GM21786 (cell line): ENCODE measurements around the gene CCDC136.

Source experiments
- ATAC-seq: cut with Tn5 transposase; IDR thresholded peaks from one replicate; pipeline ENCODE4 v1.9.1; 2021; ENCODE audit not compliant: unreplicated experiment

Gene CCDC136

DNA sequence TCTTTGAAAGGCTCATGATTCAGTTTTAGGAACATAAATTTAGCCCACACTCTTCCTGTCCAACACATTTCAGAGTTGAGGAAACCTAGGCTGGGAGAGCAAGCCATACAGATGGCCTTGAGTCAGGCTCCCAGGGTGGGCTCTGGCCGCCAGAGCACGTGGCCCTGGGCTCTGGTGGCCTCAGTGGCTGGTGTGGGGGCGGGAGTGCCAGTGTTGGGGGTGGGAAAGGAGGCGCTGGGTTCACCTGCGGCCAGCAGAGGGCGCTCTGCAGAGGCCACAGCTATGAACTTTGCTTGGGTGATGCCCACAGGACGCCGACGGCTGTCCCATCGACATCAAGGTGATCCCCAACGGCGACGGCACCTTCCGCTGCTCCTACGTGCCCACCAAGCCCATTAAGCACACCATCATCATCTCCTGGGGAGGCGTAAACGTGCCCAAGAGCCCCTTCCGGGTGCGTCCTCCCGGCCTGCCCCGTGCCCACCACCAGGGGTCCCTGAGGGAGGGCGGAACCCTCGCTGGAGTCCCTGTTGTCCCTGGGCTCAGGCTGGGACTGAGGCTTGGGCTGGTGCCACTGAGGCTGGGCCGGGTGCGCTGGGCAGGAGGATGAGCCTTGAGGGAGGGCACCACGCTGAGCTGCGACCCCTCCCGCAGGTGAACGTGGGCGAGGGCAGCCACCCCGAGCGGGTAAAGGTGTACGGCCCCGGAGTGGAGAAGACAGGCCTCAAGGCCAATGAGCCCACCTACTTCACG, 50.3 kb downstream of the CCDC136 start:
- ATAC-seq, result no peak

DNA sequence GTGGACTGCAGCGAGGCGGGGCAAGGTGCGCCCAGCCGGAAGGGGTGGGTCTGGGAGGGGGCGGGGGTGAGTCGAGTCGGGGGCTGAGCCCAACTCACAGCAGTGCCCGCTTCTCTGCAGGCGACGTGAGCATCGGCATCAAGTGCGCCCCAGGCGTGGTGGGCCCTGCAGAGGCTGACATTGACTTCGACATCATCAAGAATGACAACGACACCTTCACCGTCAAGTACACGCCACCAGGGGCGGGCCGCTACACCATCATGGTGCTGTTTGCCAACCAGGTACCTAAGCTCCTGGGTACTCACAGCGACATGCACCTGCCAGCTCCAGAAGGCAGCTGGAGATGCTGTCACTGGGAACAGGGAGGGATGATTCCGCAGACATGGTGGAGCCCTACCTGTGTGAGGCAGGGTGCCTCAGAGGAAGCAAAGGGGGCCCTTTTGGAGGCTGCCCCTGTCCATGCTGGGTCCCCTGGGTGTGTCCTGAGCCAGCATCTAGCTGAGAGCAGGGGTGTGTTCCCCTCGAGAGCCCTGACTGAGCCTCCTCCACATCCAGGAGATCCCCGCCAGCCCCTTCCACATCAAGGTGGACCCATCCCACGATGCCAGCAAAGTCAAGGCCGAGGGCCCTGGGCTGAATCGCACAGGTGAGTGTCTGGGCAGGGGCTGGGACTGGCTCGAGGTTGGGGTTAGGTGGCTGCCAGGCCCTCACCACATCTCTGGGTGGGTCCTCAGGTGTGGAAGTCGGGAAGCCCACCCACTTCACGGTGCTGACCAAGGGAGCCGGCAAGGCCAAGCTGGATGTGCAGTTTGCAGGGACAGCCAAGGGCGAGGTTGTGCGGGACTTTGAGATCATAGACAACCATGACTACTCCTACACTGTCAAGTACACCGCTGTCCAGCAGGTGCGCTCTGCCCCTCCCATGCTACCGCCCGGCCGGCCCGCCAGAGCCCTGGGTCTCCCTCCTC, 51.2 kb downstream of the CCDC136 start:
- no peak for ATAC-seq

GRCh38 chr7:128843938-128844621, 52.3 kb downstream of the CCDC136 start:
- no peak for ATAC-seq

DNA sequence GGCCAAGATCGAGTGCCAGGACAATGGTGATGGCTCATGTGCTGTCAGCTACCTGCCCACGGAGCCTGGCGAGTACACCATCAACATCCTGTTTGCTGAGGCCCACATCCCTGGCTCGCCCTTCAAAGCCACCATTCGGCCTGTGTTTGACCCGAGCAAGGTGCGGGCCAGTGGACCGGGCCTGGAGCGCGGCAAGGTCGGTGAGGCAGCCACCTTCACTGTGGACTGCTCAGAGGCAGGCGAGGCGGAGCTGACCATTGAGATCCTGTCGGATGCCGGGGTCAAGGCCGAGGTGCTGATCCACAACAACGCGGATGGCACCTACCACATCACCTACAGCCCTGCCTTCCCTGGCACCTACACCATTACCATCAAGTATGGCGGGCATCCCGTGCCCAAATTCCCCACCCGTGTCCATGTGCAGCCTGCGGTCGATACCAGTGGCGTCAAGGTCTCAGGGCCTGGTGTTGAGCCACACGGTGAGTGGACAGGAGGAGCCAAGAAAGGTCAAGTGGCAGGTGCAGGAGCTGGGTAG, 53.1 kb downstream of the CCDC136 start:
- ATAC-seq, result no peak

DNA sequence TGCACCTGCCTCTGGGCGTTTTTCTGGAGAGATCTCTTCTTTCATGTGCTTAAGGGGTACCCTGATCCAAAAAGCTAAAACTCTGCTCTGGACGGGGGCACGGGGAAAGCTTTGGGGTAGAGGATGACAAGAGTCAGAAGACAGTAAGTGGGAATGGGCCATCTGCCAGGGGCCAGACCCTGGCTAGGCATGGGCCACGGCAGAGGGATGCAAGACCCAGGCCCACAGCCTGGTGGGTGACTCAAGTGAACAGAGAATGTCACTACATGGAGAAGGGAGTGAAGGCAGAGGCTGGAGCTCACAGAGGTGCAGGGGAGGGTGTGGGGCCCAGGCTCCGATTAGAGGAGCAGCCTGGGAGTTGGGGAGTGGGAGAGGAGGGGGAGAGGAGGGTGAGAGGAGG, 53.7 kb downstream of the CCDC136 start:
- ATAC-seq, result no peak

DNA sequence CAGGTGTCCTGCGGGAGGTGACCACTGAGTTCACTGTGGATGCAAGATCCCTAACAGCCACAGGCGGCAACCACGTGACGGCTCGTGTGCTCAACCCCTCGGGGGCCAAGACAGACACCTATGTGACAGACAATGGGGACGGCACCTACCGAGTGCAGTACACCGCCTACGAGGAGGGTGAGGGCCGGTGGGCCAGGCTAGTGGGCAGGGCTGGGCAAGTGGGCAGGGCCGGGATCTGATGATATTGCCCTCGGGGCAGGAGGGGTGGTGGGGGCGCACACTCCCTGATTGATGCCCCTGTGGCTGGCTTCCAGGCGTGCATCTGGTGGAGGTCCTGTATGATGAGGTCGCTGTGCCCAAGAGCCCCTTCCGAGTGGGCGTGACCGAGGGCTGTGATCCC, 54.2 kb downstream of the CCDC136 start:
- no peak for ATAC-seq

DNA sequence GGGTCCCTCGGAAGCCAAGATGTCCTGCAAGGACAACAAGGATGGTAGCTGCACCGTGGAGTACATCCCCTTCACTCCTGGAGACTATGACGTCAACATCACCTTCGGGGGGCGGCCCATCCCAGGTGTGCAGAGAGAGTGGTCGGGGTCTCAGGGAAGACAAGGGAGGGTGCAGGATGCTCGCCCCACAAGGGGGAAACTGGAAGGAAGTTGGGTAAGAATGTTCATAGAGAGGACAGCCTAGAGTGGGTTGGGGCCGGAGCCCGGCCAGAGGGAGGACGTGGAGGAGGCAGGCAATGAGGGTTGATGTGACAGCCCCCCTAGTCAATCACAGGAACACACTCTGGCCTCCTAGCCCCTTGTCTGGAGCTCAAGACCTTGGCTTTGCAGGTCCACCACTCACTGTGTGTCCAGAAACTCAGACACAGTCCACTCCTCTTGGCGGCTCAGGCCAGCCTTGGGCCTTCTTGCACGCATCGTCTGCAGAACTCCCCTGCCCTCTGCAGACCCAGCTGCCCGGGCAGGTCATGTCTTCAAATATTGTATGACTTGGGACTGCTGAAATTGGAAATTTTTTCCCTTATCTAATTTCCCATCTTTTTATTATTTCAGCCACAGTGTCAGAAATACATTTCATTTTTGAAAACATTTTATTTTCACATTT, 55.1 kb downstream of the CCDC136 start:
- no peak for ATAC-seq

- ATAC-seq, result no peak
These were observed 56.0 kb downstream of the CCDC136 start for GRCh38 chr7:128847721-128848211.

- ATAC-seq, result no peak
These were observed 56.8 kb downstream of the CCDC136 start for GRCh38 chr7:128848289-128849155.

DNA sequence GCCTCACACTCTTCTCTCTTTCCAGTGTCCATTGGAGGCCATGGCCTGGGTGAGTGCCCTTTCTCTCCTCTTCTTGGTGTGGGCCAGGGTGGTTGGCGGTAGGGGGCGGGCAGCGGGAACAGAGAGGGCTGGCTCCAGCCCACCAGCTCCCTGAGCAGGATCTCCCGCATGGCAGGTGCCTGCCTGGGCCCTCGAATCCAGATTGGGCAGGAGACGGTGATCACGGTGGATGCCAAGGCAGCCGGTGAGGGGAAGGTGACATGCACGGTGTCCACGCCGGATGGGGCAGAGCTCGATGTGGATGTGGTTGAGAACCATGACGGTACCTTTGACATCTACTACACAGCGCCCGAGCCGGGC, 57.4 kb downstream of the CCDC136 start:
- no peak for ATAC-seq

GRCh38 chr7:128849804-128850490, 58.2 kb downstream of the CCDC136 start:
- no peak for ATAC-seq

DNA sequence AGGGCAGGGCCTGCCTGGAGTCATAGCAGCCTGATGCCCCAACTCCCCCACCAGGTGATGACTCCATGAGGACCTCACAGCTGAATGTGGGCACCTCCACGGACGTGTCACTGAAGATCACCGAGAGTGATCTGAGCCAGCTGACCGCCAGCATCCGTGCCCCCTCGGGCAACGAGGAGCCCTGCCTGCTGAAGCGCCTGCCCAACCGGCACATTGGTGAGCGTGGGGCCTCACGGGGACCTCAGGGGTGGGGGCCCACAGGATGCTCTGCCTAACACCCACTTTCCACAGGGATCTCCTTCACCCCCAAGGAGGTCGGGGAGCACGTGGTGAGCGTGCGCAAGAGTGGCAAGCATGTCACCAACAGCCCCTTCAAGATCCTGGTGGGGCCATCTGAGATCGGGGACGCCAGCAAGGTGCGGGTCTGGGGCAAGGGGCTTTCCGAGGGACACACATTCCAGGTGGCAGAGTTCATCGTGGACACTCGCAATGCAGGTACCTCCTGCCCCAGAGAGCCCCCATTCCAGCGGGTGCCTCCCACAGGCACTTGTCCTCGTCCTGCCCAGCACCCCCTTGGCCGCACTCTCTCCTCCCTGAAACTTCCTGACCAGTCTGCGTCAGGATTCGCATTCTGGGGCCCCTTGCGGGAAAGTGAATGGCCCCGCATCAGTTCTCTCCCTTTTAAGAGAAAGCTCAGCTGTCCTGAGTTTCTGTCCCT, 60.9 kb downstream of the CCDC136 start:
- no peak for ATAC-seq

DNA sequence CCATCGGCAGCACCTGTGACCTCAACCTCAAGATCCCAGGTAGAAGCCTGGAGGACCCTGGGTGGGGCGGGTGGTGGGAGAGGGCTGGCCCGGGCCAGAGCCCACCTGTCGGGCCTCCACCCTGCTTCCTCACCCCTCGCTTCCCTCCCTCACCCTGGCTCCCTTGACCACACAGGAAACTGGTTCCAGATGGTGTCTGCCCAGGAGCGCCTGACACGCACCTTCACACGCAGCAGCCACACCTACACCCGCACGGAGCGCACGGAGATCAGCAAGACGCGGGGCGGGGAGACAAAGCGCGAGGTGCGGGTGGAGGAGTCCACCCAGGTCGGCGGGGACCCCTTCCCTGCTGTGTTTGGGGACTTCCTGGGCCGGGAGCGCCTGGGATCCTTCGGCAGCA, 62.0 kb downstream of the CCDC136 start:
- ATAC-seq, result no peak

DNA sequence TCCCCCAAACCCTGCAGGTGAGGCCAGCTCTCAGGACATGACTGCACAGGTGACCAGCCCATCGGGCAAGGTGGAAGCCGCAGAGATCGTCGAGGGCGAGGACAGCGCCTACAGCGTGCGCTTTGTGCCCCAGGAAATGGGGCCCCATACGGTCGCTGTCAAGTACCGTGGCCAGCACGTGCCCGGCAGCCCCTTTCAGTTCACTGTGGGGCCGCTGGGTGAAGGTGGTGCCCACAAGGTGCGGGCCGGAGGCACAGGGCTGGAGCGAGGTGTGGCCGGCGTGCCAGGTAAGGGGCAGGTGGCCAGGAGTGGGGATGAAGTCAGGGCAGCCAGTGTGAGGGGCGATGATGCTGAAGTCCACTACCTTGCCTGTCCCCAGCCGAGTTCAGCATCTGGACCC, 62.6 kb downstream of the CCDC136 start:
- ATAC-seq, result no peak

- ATAC-seq, result no peak
These were observed 63.8 kb downstream of the CCDC136 start for GRCh38 chr7:128855559-128855958.

DNA sequence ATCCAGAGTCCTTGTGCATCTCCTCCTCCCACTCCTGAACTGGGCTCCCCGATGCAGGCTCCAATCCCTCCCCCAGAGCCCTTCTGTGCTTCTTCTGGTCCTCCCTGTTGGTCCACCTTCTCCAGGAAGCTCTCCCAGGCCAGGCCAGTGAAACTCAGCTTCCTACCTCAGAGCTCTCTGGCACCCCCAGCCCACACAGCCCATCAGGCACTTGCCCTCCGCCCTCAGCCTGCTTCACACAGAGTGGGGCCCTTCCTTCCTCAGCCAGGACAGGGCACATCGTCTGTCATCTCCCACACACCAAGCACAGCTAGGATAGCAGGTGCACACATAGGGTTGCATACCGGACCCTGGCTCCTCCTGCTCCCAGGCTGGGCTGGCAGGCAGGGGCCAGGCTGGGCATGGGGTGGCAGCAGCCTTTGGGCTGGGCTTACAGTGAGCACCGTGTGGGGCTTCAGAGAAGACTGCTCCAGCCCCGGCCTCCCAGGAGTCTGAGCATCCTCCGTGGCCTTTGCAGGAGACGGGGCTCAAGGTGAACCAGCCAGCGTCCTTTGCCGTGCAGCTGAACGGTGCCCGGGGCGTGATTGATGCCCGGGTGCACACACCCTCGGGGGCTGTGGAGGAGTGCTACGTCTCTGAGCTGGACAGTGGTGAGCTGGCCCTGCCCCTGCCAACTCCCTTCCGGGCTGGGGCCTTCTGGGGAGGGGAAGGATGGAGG, 64.4 kb downstream of the CCDC136 start:
- ATAC-seq, result no peak

DNA sequence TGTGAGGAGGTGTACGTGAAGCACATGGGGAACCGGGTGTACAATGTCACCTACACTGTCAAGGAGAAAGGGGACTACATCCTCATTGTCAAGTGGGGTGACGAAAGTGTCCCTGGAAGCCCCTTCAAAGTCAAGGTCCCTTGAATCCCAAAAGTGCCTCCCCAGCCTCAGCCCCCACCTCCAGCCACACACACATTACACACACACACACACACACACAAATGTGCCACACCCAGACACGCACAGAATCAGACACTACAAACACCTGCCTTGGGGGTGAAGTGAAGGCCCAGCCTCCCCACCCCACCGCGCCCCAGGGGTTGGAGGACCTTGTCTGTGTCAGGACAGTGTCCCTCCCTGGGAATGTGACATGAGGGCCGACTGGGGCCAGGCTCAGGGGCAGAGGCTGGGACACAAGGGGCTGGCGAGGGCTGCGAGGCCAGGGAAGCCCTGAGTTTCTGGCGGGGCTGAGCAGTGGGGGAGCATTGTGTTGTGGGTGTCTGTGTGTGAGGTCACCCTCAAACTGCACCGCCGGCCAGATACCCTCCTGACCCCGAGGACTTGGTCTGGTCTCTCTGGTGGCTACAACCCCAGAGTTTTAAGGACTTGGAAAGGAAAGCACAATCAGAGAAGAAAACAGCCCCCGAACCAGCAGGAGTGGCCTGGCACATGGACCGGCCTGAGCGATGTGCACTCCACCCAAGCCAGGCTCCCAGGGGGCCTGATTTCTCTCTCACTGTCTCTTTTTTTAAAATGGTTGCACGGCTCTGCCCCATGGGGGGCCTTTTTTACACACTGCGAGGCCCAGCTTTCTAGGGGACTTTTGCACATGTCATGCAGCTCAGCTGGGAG, 66.8 kb downstream of the CCDC136 start:
- ATAC-seq, result no peak
